T-helper 1 cell (primary cell): ENCODE results near the gene WFS1.

ENCODE experiments used
- DNase-seq, 5 donors: peaks; one replicate each; pipeline ENCODE4 v3.0.0-alpha.2; 2012 to 2020

Gene WFS1

DNA sequence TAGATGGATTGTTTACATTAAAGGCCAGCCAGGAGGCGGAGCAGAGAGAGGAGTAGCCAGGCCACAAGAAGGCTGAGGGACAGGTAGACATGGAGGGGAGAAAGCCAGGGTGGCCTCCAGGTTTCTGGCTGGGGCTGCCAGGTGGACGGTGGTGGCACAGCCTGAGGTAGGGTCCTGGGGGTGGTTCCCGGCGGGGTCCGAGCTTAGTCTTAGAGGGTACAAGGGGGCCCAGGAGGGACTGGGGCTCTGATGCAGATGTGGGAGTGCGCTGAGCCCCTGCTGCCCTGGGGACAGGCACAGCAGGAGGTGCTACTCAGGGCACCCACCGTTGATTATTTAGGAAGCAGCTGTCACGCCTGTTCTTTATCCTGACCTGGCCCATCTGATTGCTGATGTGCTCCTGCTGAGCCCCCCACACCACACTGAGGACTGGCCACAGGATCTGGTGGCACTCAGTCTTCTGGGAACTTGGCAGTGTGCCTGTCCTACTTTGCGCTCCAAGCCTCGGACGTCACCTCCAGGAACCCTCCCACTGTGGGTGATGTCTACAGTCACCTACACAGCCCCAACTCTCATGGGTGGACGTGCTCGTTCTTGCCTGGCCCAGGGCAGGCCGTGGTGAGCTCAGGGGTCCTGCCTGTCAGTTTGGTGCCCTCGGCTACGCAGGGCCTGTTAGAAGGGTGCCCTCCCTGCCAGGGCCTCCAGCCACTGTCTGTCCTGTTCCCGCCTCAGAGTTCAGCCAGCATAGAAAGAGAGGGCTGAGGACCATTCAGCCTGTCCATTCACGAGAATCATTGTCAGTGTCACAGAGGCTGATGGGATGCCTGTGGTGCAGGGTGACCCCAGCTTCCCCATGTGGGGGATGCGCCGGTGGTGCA is 12.0 kb downstream of the WFS1 start:
- DNase-seq, result no peak

DNA sequence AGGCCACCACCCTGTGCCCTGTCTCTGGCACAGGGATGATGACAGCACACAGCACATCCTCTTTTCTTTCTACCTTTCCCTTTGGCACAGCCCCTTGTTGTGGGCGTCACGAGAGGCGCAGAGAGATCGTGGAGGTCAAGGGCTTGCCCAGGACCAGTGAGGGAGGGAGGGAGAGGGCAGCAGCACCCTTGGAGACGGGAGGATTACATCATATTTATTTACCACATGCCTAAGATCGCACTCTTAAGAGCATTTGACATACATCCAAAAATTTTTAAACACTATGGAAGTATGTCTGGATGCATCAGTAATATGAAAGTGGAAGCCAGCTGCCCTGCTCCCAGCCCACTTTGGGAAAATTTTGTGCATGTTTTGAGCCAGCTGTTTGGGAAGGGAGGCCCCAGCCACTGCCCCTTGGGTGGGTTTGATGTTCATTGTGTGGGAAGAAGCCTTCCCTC is 12.7 kb downstream of the WFS1 start:
- DNase-seq, result no peak

DNA sequence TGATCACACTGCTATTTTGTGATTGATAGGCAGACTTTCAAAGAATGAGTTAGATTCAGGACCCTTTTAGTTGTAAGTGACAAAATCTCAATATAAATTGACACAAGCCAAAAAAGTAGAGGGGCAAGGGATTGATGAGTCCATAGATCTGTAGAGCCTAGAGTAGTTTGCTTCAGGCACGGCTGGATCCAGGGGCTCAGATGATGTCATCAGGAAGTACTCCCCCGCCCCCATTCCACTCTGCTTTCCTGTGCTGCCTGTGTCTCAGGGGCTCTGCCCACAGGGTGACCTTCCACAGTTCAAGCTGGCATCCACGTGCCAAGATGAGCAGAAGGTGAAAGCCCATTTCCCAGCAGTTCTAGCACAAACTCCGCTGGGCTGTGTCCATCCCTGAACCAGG is 13.6 kb downstream of the WFS1 start:
- DNase-seq, result no peak

DNA sequence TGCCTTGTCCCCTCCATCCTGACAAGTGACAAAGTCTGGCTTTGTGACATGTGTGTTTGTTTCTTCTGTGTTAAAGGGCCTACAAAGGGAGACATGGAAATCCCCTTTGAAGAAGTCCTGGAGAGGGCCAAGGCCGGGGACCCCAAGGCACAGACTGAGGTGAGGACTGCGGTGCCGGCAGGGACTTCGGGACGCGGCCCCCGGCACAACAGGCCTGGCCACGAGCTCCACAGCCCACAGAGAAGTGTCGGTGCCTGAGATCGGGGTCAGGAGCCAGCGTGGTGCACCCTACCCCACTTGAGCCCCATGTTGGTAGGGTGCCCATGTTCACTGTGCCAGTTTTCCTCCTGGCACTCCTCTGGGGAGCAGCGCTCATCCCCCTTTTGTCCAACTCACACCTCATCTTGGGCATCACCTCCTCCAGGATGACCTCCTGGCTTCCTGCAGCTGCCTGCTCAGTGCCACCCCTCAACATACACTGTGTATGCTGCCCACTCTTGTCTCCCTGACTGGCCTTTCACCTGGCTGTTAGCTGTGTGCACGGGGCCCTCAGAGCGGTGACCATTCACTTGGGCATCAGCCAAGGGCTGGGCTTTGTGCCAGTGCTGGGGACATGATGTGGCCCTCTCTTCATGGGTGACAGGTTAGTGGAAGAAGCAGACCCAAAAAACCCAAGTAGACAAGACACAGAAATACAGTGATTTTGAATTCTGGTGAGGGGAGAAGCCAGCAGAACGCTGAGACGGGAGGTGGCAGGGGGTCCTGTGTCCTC is 17.6 kb downstream of the WFS1 start:
- DNase-seq, result no peak

DNA sequence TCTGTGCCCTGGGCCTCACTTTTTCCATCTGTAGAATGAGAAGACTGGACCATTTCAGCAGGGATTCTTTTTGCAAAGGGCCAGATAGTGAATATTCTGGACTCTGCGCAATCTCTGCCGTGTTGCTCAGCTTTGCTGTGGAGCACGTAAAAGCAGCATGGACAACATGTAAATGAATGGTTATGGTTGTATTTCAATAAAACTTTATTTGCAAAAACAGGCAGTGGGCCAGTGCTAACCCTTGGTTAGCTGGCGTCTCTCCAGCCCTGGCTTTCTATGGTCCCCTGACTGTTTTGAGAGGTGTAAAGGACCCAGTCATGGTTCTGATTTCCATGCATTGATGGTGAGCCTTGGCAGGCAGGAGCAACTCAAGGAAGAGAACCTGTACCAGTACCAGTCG is 18.7 kb downstream of the WFS1 start:
- DNase-seq, result no peak

DNA sequence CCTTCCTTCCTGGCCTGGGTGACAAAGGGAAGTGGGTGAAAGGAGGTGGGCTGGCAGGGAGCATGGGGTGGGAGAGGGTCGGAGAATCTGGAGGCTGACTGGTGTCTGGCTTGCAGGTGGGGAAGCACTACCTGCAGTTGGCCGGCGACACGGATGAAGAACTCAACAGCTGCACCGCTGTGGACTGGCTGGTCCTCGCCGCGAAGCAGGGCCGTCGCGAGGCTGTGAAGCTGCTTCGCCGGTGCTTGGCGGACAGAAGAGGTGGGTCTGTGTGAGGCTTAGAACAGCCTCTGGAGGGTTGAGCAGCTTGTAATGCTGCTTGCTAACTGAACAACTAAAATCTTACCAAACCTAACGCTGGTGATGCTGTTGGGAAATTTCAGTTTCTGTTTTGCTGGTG is 19.2 kb downstream of the WFS1 start:
- no peak for DNase-seq

DNA sequence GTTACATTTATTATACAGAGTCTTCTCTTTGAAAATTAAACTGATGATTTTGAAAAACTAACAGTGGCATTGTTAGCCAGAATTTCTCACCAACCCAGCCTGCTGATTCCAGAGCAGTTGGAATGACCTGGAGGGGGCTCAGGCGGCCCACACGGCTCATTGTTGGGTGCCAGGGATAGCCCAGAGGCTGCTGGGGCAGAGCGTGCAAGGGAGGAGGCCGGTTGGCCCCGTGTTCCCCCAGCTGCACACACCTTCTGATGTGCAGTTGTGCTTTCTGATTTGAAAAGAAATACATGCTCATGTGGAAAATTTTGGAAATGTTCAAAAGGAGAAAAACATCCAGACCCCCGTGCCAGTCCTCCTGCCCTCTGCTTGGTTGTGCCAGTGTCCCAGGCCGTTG is 20.6 kb downstream of the WFS1 start:
- DNase-seq, result no peak

DNA sequence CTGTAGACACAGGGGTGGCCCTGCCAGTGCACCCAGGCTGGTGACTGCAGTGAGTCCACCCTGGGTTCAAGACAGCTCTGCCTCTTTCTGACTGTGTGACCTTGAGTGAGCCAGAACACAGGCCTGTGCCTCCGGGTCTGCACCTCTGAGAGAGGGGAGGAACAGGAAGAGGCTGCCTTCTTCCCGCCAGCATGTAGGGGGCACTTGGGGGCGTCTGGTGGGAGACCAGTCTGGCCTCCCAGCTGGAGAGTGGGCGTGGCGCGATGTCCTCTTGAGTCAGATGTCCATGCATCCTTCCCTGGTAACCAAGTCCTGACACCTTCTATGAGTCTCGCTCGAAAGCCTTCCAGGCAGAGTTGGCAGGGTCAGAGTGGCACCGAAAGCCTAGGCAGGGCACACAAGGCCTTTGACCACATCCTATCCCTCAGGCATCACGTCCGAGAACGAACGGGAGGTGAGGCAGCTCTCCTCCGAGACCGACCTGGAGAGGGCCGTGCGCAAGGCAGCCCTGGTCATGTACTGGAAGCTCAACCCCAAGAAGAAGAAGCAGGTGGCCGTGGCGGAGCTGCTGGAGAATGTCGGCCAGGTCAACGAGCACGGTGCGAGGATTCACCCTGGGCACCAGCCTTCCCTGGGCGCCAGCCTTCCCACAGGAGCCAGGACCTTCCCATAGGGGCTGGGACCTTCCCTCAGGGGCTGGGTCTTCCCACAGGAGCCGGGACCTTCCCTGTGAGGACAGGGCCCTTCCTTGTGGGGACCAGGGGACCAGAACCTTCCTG is 21.3 kb downstream of the WFS1 start:
- DNase-seq, result no peak

DNA sequence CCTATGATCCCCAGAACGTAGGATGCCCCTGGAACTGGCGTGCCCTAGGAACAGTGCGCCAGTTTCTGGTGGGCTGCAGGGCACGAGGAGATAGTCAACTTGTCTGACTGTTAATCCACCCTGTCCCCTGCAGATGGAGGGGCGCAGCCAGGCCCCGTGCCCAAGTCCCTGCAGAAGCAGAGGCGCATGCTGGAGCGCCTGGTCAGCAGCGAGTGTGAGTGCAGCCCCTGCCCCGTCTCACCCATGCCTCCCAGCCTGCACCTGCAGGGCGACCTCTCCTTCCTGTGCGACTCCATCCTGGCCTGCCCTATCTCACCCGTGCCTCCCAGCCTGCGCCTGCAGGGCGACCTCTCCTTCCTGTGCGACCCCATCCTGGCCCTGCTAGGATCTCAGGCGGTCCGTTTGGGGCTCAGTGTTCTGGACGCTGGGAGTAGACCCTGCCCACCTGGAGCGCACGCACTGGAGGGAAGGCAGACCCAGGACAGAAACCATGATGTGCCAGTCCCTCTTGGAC is 22.2 kb downstream of the WFS1 start:
- no peak for DNase-seq

DNA sequence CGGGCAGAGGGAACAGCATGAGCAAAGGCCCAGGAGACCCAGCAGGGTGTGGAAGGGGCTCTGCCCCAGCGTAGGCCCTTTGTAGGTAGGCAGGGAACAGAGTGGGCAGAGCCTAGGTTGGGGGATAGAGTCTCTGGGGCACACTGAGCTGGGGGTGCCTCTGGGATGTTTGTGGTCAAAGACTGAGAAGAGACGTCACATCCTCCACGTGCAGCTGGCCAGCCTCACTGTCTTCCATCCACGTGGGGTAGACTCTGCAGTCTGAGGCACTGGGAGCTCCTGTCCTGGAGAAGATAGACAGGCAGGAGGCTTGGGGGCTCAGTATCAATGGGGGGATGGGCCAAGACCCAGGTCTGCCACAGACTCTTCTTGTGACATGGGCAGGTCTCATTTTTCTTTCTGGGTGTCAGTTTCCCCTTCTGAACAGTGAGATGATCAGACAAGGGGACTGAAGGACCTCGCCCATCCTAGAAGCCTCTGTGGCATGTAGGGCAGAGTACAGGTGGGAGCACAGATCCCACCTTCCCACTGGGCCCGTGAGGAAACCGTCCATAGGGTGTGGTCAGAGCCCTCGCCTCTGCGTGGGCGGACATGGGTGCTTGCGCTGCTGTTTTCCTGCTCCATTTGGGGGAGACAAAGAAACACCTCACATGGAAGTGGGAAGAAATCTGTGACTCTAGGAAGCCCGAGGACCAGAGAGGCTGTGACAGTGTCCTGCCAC is 22.9 kb downstream of the WFS1 start:
- no peak for DNase-seq

DNA sequence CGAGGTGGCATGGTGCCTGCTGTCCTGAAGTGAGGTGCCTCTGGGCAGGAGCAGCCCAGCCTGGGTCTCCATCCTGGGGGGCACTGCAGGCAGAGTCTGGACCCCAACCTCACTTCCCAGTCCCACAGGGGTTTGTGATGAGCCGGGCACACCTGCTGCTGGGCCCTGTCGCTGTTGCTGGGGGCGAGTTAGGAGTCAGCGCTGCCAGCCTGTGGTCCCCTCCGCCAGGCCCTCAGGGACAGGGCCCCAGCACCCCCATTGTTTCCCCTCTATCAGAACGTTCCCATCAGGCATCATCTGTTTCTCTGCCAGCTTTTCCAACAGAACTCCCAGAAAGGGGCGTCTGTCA is 23.4 kb downstream of the WFS1 start:
- no peak for DNase-seq

DNA sequence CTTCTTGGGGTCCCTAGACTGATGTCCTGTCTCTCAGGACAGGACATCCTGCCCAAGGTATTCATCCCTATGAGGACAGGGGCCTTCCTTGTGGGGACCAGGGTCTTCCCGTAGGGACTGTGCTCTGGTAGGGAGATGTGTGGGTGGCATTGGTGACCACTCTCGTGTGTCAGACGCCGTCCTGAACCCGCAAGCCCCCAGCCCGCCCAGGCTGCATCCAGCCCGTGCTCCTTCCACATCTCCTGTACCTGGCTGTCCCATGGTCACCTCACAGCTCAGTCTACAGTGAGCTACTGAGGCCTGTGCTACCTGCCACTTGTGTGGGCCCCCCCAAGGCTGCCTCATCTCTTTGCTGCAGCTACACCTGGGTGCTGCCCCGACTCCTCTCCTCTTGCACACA is 24.0 kb downstream of the WFS1 start:
- DNase-seq, result no peak

DNA sequence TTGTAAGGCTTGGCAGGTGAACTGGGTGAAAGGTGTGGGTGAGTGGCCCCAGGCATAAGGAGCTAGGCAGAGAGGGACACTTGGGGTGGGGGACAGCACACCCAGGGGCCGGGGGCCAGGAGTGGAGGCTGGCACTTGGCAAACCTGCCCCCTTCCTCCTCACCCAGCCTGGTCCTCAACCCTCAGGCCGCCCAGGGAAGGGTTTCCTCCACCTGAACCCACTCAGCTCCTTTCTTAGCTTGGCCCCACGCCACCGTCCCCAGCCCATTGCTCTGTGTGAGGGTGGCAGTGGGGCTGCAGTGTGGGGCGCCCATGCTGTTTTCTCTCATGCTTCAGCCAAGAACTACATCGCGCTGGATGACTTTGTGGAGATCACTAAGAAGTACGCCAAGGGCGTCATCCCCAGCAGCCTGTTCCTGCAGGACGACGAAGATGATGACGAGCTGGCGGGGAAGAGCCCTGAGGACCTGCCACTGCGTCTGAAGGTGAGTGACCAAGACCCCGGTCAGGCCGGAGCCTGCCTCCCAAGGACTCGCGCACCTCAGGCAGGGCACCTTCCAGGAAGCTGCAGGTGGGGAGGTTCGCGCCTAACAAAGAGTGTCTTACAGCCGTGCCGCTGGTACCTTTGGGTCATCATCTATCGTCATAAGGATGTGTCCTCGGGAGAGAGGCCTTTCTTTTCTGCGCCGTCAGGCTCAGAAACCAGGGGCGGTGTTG is 25.2 kb downstream of the WFS1 start:
- no peak for DNase-seq

DNA sequence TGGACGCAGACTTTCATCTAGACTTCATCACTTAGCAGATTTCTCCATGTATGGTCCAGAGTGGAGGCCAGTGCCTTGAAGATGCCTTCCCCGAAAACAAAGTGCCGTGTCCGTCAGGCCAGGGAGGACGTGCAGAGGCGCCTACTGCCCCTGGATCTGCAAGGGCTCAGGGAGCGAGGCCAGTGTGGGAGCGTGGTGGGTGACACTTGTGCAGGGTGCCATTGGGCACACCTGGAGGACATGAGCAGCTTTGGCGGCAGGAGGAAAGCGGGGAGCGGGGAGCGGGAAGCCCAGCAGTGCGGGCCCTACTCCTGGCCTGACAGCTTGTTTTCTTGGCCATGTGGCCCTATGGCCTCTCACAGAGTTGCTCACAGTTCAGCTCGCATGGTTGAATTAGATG is 25.8 kb downstream of the WFS1 start:
- DNase-seq, result no peak

DNA sequence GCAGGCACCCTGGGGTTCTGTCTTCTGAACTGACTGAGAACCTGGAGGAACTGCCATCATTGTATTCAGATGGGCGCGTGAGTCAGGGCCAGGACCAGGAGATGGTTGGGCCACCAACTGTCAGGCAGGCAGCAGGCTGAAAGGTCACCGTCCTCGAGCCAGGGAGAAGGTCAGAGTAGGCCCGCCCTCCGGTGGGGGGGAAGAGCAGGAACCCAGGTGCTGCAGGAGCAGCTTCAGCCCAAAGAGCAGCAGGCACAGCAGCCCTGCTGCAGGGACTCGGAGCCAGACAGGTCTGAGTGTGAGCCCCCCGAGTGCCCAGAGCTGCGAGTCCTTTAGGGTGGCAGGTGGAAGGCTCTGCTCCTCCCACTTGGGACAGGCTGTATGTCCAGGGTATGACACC is 26.4 kb downstream of the WFS1 start:
- DNase-seq, result no peak

DNA sequence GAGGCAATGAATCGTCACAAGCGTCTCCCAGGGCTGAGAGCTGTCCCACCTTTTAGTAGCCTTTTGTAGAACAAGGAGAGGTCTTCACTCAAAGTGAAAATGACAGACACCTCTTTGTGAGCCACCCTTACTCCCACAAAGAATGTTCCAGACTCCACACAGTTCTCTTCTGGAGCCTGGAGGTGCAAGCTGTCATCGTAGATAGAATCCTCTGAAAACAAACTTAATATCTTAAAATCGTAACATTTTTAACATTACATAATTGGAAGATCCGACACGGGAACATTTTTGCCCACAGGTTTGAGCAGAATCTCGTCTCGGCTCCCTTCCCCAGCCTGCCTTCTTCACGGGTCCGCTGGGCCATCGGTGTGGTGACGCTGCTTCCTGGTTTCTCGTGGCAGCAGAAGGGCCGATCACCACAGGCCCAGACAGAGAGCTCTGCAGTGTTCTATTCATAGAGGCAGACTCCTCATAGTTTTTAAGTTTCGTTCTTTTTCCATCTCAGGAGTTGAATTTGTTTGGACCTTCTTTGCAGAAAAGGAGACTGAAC is 27.7 kb downstream of the WFS1 start:
- no peak for DNase-seq

DNA sequence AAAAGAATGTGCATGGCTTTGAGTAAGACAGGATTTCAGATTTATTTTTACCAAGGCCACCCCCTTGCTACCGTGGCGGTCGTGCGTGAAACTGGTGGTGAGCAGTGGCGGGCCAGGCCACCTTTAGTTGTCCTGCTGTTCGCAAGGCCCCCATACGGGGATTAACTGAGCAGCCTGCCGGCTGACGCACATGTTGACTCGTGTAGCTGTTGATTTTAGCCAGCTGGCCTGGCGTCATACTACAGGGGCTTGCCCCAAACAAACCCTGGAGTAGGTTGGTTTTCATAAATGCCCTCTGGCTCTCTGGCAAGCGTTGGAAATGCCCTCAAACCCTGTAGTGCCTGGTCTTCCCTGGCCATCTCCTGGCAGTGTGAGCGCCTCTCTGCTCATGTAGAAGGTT is 28.4 kb downstream of the WFS1 start:
- DNase-seq, result no peak

DNA sequence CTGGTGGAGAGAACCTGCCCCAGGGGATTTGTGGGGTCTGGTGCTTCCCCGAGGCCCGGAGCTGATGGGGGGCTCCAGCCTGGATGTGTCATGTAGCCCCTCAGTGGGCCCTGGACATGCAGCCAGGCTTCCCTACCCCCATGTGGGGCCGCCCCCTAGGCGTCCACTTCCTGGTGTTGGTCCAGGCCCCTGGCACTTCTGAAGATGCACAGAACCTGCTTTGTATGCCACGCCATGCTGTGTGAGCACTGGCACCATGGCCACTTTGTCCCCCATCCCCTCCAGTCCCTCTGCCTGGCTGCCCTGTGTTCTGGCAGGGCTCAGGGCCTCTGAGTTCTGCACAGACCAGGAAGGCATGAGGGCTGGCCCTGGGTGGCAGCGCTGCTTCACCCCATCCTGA is 29.2 kb downstream of the WFS1 start:
- no peak for DNase-seq

DNA sequence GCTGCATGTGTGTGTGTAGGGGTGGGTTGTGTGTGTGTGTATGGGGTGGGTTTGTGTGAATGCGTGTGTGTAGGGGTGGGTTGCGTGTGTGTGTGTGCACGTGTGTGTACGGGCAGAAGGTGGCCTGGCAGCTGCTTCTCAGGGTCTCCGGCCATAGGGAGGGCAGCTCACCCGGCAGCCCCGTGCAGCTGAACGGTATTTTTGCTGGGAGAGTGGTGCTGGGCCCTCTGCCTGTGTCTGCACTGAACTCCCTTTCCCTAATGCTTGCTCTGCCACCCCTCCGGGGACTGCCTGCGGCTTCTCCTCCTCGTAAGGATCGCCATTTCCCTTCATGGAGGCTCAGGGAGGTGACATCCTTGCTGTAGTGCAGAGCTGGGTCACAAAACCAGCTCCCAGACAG is 30.2 kb downstream of the WFS1 start:
- DNase-seq, result no peak

DNA sequence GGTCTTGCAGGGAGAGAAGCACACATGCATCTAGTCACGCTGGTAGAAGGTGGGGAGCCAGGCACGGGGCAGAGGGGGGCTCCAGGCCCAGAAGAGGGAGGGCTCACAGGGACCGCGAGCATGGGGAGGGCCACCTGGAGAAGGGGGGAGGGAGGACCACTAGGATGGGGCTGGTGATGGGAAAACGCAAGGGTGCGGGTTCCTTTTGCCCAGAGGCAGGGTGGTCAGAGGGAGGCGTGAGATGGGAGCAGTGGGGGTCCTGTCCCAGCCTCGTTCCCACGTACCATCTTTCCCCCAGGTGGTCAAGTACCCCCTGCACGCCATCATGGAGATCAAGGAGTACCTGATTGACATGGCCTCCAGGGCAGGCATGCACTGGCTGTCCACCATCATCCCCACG is 30.7 kb downstream of the WFS1 start:
- DNase-seq, result no peak

DNA sequence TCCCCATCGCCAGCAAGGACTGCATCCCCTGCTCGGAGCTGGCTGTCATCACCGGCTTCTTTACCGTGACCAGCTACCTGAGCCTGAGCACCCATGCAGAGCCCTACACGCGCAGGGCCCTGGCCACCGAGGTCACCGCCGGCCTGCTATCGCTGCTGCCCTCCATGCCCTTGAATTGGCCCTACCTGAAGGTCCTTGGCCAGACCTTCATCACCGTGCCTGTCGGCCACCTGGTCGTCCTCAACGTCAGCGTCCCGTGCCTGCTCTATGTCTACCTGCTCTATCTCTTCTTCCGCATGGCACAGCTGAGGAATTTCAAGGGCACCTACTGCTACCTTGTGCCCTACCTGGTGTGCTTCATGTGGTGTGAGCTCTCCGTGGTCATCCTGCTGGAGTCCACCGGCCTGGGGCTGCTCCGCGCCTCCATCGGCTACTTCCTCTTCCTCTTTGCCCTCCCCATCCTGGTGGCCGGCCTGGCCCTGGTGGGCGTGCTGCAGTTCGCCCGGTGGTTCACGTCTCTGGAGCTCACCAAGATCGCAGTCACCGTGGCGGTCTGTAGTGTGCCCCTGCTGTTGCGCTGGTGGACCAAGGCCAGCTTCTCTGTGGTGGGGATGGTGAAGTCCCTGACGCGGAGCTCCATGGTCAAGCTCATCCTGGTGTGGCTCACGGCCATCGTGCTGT is 31.5 kb downstream of the WFS1 start:
- no peak for DNase-seq
